Embryonic facial prominence (tissue), 1 donor: Measurements from ENCODE around the gene PLEKHD1.

Experiments
- DNase-seq: peaks from one replicate; pipeline ENCODE4 v3.0.0-alpha.2; 2016; ENCODE audit errors: extremely low spot score

Gene PLEKHD1

DNA sequence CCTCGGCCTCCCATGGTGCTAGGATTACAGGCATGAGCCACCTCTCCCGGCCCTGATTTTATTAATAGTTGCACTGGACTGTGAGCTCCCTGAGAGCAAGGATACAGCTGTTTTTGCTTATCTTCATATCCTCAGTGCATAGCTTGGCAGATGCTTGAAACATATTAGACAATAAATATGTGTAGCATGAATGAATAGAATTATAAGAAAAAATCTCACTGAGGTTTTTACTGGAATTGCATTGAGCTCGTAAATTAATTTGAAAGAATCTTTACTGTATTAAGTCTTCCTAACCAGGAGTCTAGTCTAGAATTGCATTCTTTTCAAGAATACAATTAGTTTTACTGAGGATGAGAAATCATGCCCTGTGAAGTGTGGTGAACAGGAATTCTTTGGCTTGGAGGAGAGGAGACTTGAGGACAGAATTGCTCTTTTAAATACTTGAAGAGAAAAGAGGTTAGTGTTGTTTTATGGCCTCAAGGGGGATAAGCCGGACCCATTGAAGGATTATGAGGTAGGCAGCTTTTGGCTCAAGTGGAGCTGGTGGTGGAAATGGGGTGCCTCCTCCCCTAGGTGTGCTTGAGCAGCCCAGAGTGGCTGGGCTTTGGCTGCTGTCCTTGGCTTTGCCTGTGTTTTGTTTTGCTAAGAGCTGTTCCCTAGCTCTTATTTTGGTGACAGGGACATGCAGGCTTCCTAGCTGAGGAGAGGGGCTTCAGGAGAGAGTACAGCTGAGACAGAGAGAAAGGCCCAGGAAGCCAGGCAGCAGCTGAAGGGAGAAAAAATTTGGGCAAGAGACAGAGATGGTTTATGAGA lies 34.0 kb downstream of the PLEKHD1 start:
- no peak for DNase-seq

DNA sequence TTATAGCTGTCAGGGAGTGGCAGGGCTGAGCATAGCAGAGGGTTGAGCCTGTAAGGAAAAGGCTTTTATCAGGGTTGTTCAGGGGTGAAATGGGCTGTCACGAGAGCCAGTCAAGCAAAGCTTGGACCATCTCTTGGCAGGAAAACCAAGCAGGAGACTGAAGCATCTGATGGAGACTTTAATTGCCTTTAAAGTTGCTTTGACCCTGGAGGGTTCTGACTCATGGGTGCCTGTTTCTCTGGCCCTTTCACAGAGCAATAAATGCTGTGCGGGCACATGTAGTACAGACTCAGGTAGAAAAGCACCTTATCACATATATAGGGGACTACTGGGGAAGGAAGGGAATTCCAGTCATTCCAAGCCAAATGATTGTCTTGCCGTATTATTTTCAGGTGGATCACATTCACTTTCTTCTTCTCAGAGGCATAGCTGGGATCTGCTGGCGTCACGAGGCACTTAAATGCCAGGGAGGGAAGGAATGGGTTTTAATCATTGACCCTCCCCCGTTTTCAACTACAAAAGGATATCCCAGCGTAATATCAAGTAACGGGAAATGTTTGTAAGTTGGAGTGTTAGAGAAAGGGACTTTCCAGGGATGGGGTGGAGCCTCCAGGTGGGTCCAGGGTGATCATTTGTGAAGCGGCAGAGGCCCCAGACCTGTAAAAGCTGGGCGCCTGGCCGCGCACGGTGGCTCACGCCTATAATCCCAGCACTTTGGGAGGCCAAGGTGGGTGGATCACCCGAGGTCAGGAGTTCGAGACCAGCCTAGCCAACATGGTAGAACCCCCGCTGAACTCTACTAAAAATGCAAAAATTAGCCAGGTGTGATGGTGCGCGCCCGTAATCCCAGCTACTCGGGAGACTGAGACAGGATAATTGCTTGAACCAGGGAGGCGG lies 34.9 kb downstream of the PLEKHD1 start:
- DNase-seq = no peak

DNA sequence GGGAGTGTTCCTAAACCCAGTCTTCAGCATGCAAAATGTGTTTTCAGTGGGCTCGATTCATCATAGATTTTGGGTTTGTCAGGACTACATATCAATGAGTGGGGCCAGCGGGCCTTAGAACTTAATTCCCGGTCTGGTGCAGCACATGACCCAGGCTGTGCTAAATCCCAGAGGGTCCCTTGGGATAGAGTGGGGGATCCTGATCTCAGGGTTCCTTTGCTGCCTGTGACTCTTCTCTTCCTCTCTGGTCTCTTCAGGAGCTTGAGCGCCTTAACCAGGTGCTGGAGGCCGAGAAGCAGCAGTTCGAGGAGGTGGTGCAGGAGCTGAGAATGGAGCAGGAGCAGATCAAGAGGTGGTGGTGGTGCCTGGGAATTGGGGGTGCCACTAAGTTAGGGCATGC lies 37.5 kb downstream of the PLEKHD1 start:
- DNase-seq = no peak

- DNase-seq = no peak
Observed at GRCh38 chr14:69525896-69526295, 41.4 kb downstream of the PLEKHD1 start.

DNA sequence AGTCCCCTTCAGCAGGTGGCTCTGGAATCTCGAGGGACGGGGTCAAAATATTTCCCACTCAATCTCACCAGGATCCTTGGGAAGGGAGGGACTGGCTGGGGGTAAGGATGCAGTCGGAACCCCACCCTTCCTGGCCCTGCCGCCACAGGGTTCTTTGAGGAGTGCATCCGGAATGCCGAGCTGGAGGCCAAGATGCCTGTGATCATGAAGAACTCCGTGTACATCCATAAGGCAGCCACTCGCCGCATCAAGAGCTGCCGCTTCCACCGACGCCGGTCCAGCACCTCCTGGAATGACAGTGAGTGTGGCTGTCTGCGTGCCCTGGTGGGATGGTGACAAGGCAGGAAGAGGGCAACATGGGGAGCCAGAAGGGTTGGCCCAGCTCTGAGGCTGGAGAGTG lies 43.1 kb downstream of the PLEKHD1 start:
- DNase-seq = no peak

DNA sequence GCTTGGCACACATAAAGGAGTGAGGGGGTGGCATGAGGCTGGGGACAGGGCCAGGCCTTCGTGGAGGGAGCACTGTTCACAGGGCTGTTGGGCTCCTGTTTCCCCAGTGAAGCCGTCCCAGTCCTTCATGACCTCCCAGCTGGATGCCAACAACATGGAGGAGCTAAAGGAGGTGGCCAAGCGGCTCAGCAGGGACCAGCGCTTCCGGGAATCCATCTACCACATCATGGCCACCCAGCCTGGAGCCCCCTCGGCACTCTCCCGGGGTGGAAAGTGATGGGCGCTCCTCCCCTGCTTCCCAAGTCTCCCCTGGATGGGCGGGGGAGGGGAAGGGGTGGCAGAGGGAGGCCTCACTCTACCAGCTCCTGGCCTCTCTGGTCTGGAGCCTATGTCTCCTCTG lies 43.6 kb downstream of the PLEKHD1 start:
- no peak for DNase-seq

DNA sequence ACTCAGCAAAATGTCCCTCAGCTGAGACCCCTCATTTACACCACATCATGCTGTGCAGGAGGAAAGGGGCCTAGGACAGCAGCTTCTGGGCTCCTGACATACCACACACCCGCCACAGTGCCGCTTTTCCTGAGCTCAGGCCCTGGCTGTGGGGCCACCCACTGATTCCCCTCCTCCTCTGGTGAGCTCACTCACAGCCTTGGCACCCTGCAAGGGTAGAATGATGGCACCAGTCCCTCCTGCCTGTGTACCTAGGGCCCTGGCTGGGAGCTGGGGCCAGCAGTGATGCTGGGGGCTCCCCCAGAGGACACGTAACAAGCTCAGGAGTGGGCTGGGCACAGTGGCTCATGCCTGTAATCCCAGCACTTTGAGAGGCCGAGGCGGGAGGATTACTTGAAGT lies 44.4 kb downstream of the PLEKHD1 start:
- DNase-seq = no peak

DNA sequence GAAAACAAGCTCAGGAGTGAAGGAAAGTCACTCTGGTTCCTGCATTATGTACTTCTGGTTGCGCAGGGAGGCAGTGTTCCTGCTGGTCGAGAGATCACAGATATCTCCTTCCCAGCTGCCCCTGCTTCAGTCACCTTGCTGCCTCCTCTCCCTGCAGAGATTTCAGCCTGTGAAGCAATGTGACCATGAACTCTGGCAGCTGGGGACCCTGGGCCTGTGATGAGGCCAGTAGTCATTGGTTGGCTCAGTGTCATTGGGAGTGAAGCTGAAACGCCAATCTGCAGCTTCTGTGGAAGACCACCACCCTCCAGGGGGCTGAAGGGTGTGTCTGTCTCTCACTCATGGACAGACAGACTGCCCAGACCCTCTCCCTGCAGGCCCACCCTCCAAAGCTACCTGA lies 45.0 kb downstream of the PLEKHD1 start:
- no peak for DNase-seq

- no peak for DNase-seq
Observed at GRCh38 chr14:69530095-69530494, 45.6 kb downstream of the PLEKHD1 start.

DNA sequence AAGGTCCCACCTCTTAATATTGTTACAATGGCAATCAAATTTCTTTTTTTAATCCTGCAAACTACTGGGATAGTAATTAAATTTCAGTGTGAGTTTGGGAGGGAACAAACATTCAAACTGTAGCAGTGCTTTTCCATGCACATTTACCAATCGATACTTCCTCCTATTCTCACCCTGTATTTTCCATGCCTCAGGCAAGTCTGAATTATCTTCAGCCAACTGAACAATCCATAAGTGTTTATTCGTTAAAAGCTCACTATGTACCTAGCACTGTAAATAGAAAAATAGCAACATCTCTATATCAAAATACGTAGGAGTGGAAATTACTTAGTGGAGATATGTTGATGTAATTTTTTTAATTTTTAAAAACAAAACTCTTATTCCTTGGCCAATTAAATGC lies 46.6 kb downstream of the PLEKHD1 start:
- DNase-seq = no peak

GRCh38 chr14:69532561-69533340 lies 48.2 kb downstream of the PLEKHD1 start:
- no peak for DNase-seq

DNA sequence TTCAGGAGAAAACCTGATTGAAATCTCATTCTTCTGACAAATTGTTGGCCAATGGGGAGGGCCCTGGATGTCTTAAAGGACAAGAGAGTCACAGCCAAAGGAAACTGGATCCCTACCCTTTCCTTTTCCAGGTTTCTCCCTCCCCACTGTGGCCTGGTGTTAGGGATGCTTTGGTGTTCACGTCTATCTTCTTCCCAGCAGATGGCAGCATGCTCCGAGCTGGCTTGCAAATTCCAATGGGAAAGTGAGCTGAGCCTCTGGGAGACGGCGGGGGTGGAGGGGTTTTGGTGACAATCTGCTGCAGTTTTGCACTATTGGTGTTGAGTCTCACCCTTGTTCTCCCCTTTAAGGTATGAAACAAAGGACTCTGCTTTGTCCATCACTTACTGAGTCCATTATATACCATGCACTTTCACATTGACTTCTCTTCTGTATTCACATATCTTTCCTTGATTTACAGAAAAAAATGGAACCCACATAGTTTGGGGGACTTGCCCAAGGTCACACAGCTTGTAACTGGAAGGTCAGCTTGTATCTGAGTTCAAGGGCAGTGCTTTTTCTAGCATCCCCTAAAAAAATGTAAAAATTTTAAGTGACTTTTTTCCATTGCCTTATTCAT lies 50.8 kb downstream of the PLEKHD1 start:
- DNase-seq = no peak

DNA sequence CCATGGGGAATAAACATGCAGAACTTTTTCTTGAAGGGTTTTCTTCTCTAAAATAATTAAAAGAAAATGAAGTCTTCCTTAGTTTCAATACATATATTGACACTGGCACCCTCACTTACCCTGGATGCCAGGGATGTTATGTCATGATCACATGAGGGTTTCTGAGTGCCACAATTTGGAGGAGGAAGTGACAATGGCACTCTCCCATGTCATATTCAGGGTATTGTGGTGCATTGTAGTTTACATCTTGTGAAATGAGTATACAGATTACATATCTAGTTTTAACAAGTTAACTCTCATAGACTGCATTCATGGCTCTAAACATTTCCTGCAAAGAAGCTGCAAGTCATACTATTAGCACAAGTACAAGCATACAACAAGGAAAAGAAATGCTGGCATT lies 52.4 kb downstream of the PLEKHD1 start:
- no peak for DNase-seq

DNA sequence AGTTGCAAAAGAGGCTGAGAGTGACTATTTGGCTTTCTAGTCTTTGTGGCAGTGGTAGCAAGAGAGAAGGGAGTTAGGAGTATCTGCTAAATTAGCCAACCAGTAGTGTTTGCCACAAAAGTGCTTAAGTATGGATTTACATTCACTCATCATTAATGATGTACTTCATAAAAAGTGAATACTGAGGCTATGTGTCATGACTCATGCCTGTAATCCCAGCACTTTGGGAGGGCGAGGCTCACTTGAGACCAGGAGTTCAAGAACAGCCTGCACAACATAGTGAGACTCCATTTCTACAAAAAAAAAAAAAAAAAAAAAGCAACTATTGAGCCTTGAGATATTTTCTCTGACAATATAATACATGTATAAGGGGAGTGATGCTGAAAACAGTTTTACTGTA lies 53.4 kb downstream of the PLEKHD1 start:
- DNase-seq = no peak

DNA sequence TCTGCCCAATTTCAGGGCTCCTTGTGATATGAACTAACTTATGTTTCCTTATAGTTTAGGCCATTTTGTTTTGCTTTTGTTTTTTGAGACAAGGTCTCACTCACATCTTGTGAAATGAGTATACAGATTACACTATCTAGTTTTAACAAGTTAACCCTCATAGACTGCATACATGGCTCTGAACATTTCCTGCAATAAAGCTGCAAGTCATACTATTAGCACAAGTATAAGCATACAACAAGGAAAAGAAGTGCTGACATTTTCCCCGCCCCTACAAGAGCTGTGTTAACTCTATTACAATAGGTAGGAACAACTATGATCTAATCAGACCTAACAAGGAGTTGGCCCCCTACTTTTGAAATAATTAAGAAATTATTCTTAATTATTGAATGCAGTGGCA lies 54.2 kb downstream of the PLEKHD1 start:
- no peak for DNase-seq

GRCh38 chr14:69539631-69540410 lies 55.3 kb downstream of the PLEKHD1 start:
- no peak for DNase-seq

DNA sequence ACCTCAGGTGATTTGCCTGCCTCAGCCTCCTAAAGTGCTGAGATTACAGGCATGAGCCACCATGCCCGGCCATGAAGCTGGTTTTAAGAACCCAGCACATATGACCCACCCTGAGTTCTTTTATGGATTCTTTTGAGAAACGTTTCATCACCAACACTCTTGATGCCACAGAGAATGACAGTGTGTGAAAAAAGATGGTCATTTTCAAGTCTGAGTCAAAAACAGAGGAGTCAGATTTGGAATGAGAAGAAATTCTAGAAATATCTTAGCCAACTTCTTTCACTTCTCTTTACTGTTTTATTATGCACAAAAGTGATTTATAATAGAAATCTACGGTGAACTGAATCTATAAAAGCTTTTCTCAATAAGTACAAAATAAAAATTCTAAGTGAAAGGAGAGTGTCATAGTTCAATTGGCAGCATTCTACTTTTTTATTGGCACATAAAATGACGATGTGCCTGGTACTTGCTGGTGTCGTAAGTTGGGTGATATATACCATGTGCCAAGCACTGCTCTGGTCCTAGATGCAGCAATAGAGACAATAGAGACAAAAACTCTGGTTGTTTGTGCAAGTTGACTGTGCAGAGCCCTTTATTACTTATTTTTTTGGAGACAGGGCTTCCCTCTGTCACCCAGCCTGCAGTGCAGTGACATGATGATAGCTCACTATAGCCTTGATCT lies 56.3 kb downstream of the PLEKHD1 start:
- no peak for DNase-seq

DNA sequence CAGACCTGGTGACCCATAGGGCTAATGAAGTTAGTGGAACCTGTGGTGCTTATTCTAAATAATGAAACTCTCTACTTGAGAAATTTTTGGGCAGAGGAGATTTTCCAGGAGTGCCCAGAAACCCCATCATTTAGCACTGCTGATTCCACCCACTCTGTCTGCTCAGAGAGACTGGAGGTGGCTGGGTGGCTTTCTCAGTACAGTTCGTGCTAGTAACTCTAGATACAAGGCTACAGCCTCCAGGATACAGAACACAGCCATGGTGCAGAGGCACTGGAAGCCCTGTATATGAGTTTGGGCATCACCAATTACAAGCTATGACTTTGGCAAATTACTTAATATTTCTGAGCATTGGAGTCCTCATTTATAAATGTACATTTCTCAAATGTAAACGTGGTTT lies 57.8 kb downstream of the PLEKHD1 start:
- DNase-seq = no peak

GRCh38 chr14:69543341-69544115 lies 59.0 kb downstream of the PLEKHD1 start:
- DNase-seq = no peak
